OCI-LY1 (cell line): ENCODE measurements around the gene NREP.

Source experiments
- H2AFZ ChIP-seq: fragments of 200-600 bp; sonication (generic), shearing (Covaris generic); 2 replicates; pipeline ENCODE4 v1.6.0; 2014; ENCODE audit warnings: antibody characterized with exemption, mild to moderate bottlenecking, low read length
- H3F3A ChIP-seq: fragments of 200-600 bp; sonication (generic), shearing (Covaris generic); 2 replicates; pipeline ENCODE4 v1.6.0; 2014; ENCODE audit warnings: mild to moderate bottlenecking, antibody characterized with exemption, low read length, moderate library complexity; ENCODE audit not compliant: insufficient read depth
- H3K27ac ChIP-seq: fragments of 200-600 bp; sonication (generic); 2 replicates; pipeline ENCODE4 v1.5.1; 2014; ENCODE audit warnings: low read length, mixed run types, mild to moderate bottlenecking, low read depth; ENCODE audit not compliant: poor library complexity, severe bottlenecking
- H3K27me3 ChIP-seq: fragments of 200-600 bp; sonication (generic); 2 replicates; pipeline ENCODE4 v1.6.0; 2014; ENCODE audit warnings: antibody characterized with exemption, mild to moderate bottlenecking, low read length, moderate library complexity; ENCODE audit not compliant: insufficient read depth
- H3K36me3 ChIP-seq: fragments of 200-600 bp; sonication (generic); 2 replicates; pipeline ENCODE4 v1.6.1; 2014; ENCODE audit warnings: mild to moderate bottlenecking, antibody characterized with exemption, low read length, moderate library complexity, mixed read lengths; ENCODE audit not compliant: insufficient read depth
- H3K4me1 ChIP-seq: fragments of 200-600 bp; sonication (generic); 2 replicates; pipeline ENCODE4 v1.5.1; 2014; ENCODE audit warnings: mild to moderate bottlenecking, low read length, moderate library complexity; ENCODE audit not compliant: insufficient read depth, severe bottlenecking
- H3K4me2 ChIP-seq: fragments of 200-600 bp; sonication (generic), shearing (Covaris generic); 2 replicates; pipeline ENCODE4 v1.6.1; 2014; ENCODE audit warnings: low read length
- H3K4me3 ChIP-seq: fragments of 200-600 bp; sonication (generic); 2 replicates; pipeline ENCODE4 v1.5.1; 2014; ENCODE audit warnings: low read length, low read depth, mild to moderate bottlenecking, mixed read lengths; ENCODE audit not compliant: poor library complexity, severe bottlenecking
- H3K79me2 ChIP-seq: fragments of 200-600 bp; shearing (Covaris generic); 2 replicates; pipeline ENCODE4 v1.6.1; 2016; ENCODE audit warnings: mixed run types, low read length, mixed read lengths; ENCODE audit not compliant: insufficient read depth
- H3K9ac ChIP-seq: fragments of 200-600 bp; sonication (generic), shearing (Covaris generic); 2 replicates; pipeline ENCODE4 v1.6.1; 2014; ENCODE audit warnings: mild to moderate bottlenecking, low read length, mixed read lengths
- H3K9me2 ChIP-seq: fragments of 200-600 bp; sonication (generic), shearing (Covaris generic); 2 replicates; pipeline ENCODE4 v1.6.1; 2014; ENCODE audit warnings: low read depth, mild to moderate bottlenecking, low read length, mixed read lengths
- H3K9me3 ChIP-seq: fragments of 200-600 bp; shearing (Covaris generic); 2 replicates; pipeline ENCODE4 v1.6.1; 2014; ENCODE audit warnings: low read length, mixed read lengths
- H4K20me1 ChIP-seq: fragments of 200-600 bp; sonication (generic), shearing (Covaris generic); 2 replicates; pipeline ENCODE4 v1.6.0; 2016; ENCODE audit warnings: mild to moderate bottlenecking, low read length; ENCODE audit not compliant: insufficient read depth
- CTCF ChIP-seq: fragments of 200-600 bp; sonication (generic), shearing (Covaris generic); IDR thresholded peaks from 2 replicates; pipeline ENCODE4 v1.5.1; 2017; ENCODE audit warnings: mild to moderate bottlenecking, antibody characterized with exemption, low read length, moderate library complexity, mixed read lengths
- EZH2 ChIP-seq: fragments of 200-600 bp; sonication (generic), shearing (Covaris generic); IDR thresholded peaks from 2 replicates; pipeline ENCODE4 v1.8.0; 2017; ENCODE audit warnings: borderline replicate concordance, mixed run types, mild to moderate bottlenecking, antibody characterized with exemption, low read length, moderate library complexity, mixed read lengths

NREP gene

DNA sequence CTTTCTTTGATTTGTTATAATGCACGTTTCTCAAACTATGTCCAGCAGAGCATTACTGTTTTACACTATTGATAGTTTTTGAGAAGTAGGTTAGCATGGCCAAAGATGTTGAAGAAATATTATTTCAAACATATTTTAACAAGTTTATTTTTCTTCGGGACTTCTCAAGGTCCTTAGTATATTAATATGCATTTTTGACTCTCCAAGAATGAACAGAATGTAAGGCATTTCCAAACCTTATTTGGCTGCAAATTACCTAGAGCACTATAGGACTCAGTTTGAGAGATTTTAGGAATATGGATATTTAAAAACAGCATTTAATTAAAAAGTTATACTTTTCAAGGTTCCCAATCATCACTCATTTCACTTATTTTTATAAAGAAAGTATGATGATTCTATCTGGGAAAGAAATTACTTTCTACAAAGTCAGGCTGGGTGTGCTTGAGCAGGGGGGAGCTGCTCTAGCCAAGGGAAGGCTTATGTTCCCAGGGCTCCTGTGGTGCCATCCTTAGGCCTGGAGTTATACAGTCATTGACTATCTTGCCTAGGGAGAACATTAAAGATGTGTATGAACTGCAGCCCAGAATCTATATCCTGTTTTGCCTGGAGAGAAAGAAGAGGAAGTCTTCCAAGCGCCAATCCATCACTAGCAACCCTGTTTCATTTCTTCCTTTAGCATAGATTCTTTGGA lies 27.6 kb upstream of the NREP start:
- H3K79me2 ChIP-seq, result no peaks in the 10 kb centered on the region
- H3K36me3 ChIP-seq, result no peaks in the 10 kb centered on the region
- no peaks in the 10 kb centered on the region for H3K9me3 ChIP-seq
- no peaks in the 10 kb centered on the region for H4K20me1 ChIP-seq
- H3K9me2 ChIP-seq, result no peaks in the 10 kb centered on the region
- H3K4me1 ChIP-seq, result peaks cover 22% of the 10 kb centered on the region
- no peak overlapping the region for H3K4me2 ChIP-seq
- H3K9ac ChIP-seq, result no peak overlapping the region
- TF ChIP-seq EZH2, result no peak
- TF ChIP-seq CTCF, result no peak
- H3K27me3 ChIP-seq, result no peaks in the 10 kb centered on the region
- no peaks in the 10 kb centered on the region for H3F3A ChIP-seq
- H3K4me3 ChIP-seq, result no peak overlapping the region
- no peak overlapping the region for H3K27ac ChIP-seq
- no peak overlapping the region for H2AFZ ChIP-seq

- no peaks in the 10 kb centered on the region for H3K9me2 ChIP-seq
- H3K4me2 ChIP-seq, result peak overlapping the region; percentile 4
- H4K20me1 ChIP-seq, result no peaks in the 10 kb centered on the region
- H3K27ac ChIP-seq, result no peak overlapping the region
- TF ChIP-seq EZH2 (no peak), CTCF (no peak)
- no peaks in the 10 kb centered on the region for H3K79me2 ChIP-seq
- H3F3A ChIP-seq, result no peaks in the 10 kb centered on the region
- H3K27me3 ChIP-seq, result no peaks in the 10 kb centered on the region
- H3K4me3 ChIP-seq, result no peak overlapping the region
- no peak overlapping the region for H3K9ac ChIP-seq
- no peak overlapping the region for H2AFZ ChIP-seq
- peaks cover 26% of the 10 kb centered on the region for H3K4me1 ChIP-seq
- H3K9me3 ChIP-seq, result no peaks in the 10 kb centered on the region
- no peaks in the 10 kb centered on the region for H3K36me3 ChIP-seq
Observed at GRCh38 chr5:111783537-111783936, 26.5 kb upstream of the NREP start.

- H3F3A ChIP-seq, result no peaks in the 10 kb centered on the region
- no peak overlapping the region for H3K4me2 ChIP-seq
- no peaks in the 10 kb centered on the region for H3K9me3 ChIP-seq
- no peak overlapping the region for H2AFZ ChIP-seq
- H3K36me3 ChIP-seq, result no peaks in the 10 kb centered on the region
- H3K9me2 ChIP-seq, result no peaks in the 10 kb centered on the region
- no peak overlapping the region for H3K9ac ChIP-seq
- no peaks in the 10 kb centered on the region for H3K27me3 ChIP-seq
- peaks cover 26% of the 10 kb centered on the region for H3K4me1 ChIP-seq
- TF ChIP-seq EZH2 (no peak), CTCF (no peak)
- no peak overlapping the region for H3K4me3 ChIP-seq
- no peak overlapping the region for H3K27ac ChIP-seq
- no peaks in the 10 kb centered on the region for H3K79me2 ChIP-seq
- H4K20me1 ChIP-seq, result no peaks in the 10 kb centered on the region
Observed at GRCh38 chr5:111782216-111782615, 25.2 kb upstream of the NREP start.
